ENCODE results near the gene SPACA1.

The SPACA1 gene

DNA sequence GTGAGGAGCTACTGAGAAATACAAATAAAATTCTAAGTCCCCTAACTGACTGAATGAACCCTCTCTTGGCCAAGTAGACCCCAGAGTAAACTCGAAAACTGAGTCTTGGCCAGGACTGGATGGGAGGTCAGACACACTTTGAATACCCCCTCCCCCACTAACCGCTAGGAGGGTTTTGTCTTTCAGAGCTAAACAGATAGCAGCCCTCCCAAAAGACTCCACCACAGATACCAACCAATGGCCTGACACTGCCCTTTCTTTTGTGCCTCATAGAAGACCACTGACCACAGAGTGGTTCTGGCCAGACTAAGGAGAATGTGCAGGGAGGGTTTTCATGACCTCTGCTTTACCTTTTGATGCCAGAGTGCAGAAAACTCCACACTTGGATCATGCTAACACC is 42.1 kb downstream of the SPACA1 start:
- FAIRE-seq, result no peak

GRCh38 chr6:88105741-88106340 is 58.2 kb downstream of the SPACA1 start:
- FAIRE-seq, result no peak
- DNase-seq (ENCODE audit: insufficient read length, low spot score), result no peak

More for the DNA sequence above, 42.1 kb downstream of the SPACA1 start:
- DNase-seq (ENCODE audit: insufficient read length, low spot score), result no peak

DNA sequence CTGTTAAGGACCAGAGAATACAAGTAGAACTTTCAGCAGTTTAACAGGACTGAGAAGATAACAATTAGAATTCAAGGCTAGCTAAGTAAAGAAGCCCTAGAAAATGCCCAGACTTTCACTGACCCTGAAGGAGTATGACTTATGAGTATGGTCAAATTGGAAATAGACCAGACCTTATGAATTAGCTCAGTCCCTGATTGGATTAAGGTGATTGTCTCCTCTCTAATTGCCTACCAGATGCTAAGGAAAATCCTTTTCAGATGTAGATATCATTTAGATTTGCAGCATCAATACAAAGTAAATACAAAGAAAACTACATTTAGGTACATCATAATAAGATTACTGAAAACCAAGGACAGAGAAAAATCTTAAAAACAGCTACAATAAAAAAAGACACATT is 59.6 kb downstream of the SPACA1 start:
- DNase-seq (ENCODE audit: insufficient read length, low spot score), result no peak
- FAIRE-seq, result no peak

DNA sequence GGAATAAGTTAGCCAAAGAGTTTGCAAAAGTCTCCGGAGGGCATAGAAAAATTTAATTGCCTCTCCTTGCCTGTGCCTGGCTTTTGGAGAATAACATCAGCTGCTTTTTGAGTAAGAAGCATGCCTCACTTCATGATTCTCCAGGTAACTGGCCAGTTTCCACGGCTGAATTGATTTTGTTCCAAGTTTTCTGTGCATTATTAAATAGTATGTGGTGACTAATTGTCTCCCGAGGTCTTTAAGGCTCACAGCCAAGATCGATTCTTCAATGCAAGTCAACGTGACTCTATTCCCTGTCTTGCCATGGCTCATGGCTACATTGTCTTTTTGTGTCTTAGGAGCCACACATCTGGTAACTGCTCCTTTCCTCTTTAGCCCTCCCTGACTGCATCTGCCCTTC is 64.3 kb downstream of the SPACA1 start:
- FAIRE-seq (no peak), DNase-seq (ENCODE audit: insufficient read length, low spot score) (no peak)

DNA sequence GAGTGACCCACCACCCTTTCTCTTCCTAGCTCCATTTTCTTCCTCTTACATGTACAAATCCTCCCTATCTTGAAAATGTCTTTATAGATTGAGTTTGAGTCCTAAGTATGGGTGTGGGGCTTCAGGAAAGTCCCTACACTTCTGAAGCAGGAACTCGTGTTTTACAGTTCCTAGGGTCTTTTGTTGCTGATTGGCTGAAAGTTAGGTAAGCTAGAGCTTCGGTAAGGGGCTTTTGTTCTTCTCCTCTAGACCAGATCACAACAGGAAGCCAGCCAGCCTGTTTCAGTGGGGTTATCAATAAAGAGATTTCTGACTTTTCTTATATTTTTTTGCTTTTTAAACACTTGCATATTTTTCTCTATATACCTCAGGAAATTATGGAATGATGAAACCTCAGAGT is 67.2 kb downstream of the SPACA1 start:
- DNase-seq (ENCODE audit: insufficient read length, low spot score), result no peak
- FAIRE-seq, result no peak

DNA sequence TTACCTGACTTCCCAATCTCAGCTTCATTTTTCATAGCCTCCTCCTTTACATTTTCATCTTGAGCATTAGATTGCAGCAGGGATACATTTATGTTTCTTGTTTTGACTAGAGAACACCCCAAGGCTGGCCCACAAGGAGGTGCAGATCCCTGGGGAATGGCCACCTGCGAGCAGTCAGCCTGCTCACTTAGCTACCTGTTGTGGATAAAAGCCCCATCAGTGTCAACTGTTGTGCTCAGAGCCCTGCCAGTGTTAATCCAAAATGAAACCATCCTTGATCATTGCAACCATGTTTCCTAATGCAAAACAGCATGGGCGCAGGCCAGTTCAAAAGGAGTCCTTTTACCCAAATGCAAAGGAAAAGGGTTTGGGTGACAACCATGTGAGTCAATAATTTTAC is 67.7 kb downstream of the SPACA1 start:
- FAIRE-seq (peak; percentile 11), DNase-seq (ENCODE audit: insufficient read length, low spot score) (no peak)

- no peak for FAIRE-seq
- DNase-seq (ENCODE audit: insufficient read length, low spot score), result no peak
Observed at GRCh38 chr6:88116276-88116675, 68.6 kb downstream of the SPACA1 start.
